Measurements from ENCODE around the gene BLM.
"Not testable (repeated sequence)": the region's sequence is repeated elsewhere in the genome, so short reads cannot be mapped to it uniquely, and the experiment has no call there.

The BLM gene

GRCh38 chr15:90735923-90736322 is 18.8 kb downstream of the BLM start:
- H3K36me3 ChIP-seq (ENCODE audit: control insufficient read depth, insufficient read depth, low read length): peaks cover 12% of the 10 kb centered on the region
- H3K9me3 ChIP-seq (ENCODE audit: control insufficient read depth, low read length): no peaks in the 10 kb centered on the region
- no peaks in the 10 kb centered on the region for H3K4me1 ChIP-seq (ENCODE audit: control insufficient read depth, insufficient read depth, low read length, poor library complexity, severe bottlenecking)
- WGBS, 2 experiments (ENCODE audit: insufficient coverage in 2 of 2): no CpG with 5 or more reads among the region's 1 CpG
- H3K4me3 ChIP-seq (ENCODE audit: extremely low read depth, insufficient read depth, low read length, poor library complexity, severe bottlenecking): no peak overlapping the region
- no peak overlapping the region for H3K27ac ChIP-seq (ENCODE audit: low read depth, low read length, severe bottlenecking)

- H3K4me1 ChIP-seq (ENCODE audit: control insufficient read depth, insufficient read depth, low read length, poor library complexity, severe bottlenecking); H3K4me3 ChIP-seq (ENCODE audit: extremely low read depth, insufficient read depth, low read length, poor library complexity, severe bottlenecking); H3K27ac ChIP-seq (ENCODE audit: low read depth, low read length, severe bottlenecking); H3K9me3 ChIP-seq (ENCODE audit: control insufficient read depth, low read length): not testable (repeated sequence)
- H3K36me3 ChIP-seq (ENCODE audit: control insufficient read depth, insufficient read depth, low read length): peaks cover 11% of the 10 kb centered on the region
- 92 to 100% methylated on average over 1 to 2 of the region's 3 CpGs for WGBS, 2 experiments (ENCODE audit: insufficient coverage in 2 of 2)
Observed at GRCh38 chr15:90740545-90740944, 23.4 kb downstream of the BLM start.

- 80 to 83% methylated on average over 1 to 2 of the region's 3 CpGs for WGBS, 2 experiments (ENCODE audit: insufficient coverage in 2 of 2)
- no peak overlapping the region for H3K4me3 ChIP-seq (ENCODE audit: extremely low read depth, insufficient read depth, low read length, poor library complexity, severe bottlenecking)
- H3K4me1 ChIP-seq (ENCODE audit: control insufficient read depth, insufficient read depth, low read length, poor library complexity, severe bottlenecking): no peaks in the 10 kb centered on the region
- no peaks in the 10 kb centered on the region for H3K9me3 ChIP-seq (ENCODE audit: control insufficient read depth, low read length)
- no peak overlapping the region for H3K27ac ChIP-seq (ENCODE audit: low read depth, low read length, severe bottlenecking)
- H3K36me3 ChIP-seq (ENCODE audit: control insufficient read depth, insufficient read depth, low read length): peaks cover 11% of the 10 kb centered on the region
Observed at GRCh38 chr15:90742087-90742486, 24.9 kb downstream of the BLM start.

GRCh38 chr15:90743407-90743806 is 26.3 kb downstream of the BLM start:
- Histone ChIP-seq H3K27ac (ENCODE audit: low read depth, low read length, severe bottlenecking) (no peak overlapping the region), H3K4me1 (ENCODE audit: control insufficient read depth, insufficient read depth, low read length, poor library complexity, severe bottlenecking) (no peaks in the 10 kb centered on the region), H3K9me3 (ENCODE audit: control insufficient read depth, low read length) (no peaks in the 10 kb centered on the region), H3K4me3 (ENCODE audit: extremely low read depth, insufficient read depth, low read length, poor library complexity, severe bottlenecking) (no peak overlapping the region), H3K36me3 (ENCODE audit: control insufficient read depth, insufficient read depth, low read length) (peaks cover 11% of the 10 kb centered on the region)
- WGBS, 2 experiments (ENCODE audit: insufficient coverage in 2 of 2): no CpG with 5 or more reads among the region's 1 CpG

- 88 to 100% methylated on average over 3 of the region's 8 CpGs for WGBS, 2 experiments (ENCODE audit: insufficient coverage in 2 of 2)
- H3K9me3 ChIP-seq (ENCODE audit: control insufficient read depth, low read length): no peaks in the 10 kb centered on the region
- H3K4me1 ChIP-seq (ENCODE audit: control insufficient read depth, insufficient read depth, low read length, poor library complexity, severe bottlenecking): no peaks in the 10 kb centered on the region
- H3K36me3 ChIP-seq (ENCODE audit: control insufficient read depth, insufficient read depth, low read length): peaks cover 12% of the 10 kb centered on the region
- H3K4me3 ChIP-seq (ENCODE audit: extremely low read depth, insufficient read depth, low read length, poor library complexity, severe bottlenecking): no peak overlapping the region
- no peak overlapping the region for H3K27ac ChIP-seq (ENCODE audit: low read depth, low read length, severe bottlenecking)
Observed at GRCh38 chr15:90744759-90745402, 27.7 kb downstream of the BLM start.

- Histone ChIP-seq H3K36me3 (ENCODE audit: control insufficient read depth, insufficient read depth, low read length) (peaks cover 28% of the 10 kb centered on the region), H3K4me1 (ENCODE audit: control insufficient read depth, insufficient read depth, low read length, poor library complexity, severe bottlenecking) (no peaks in the 10 kb centered on the region), H3K9me3 (ENCODE audit: control insufficient read depth, low read length) (no peaks in the 10 kb centered on the region), H3K27ac (ENCODE audit: low read depth, low read length, severe bottlenecking) (no peak overlapping the region), H3K4me3 (ENCODE audit: extremely low read depth, insufficient read depth, low read length, poor library complexity, severe bottlenecking) (no peak overlapping the region)
- WGBS, 2 experiments (ENCODE audit: insufficient coverage in 2 of 2): 72 to 83% methylated on average over 1 to 2 of the region's 3 CpGs
Observed at GRCh38 chr15:90749754-90750153, 32.6 kb downstream of the BLM start.

- 92 to 100% methylated on average over 6 to 7 of the region's 7 CpGs for WGBS, 2 experiments (ENCODE audit: insufficient coverage in 2 of 2)
- Histone ChIP-seq H3K4me1 (ENCODE audit: control insufficient read depth, insufficient read depth, low read length, poor library complexity, severe bottlenecking) (no peaks in the 10 kb centered on the region), H3K36me3 (ENCODE audit: control insufficient read depth, insufficient read depth, low read length) (peaks cover 28% of the 10 kb centered on the region), H3K9me3 (ENCODE audit: control insufficient read depth, low read length) (no peaks in the 10 kb centered on the region), H3K27ac (ENCODE audit: low read depth, low read length, severe bottlenecking) (no peak overlapping the region), H3K4me3 (ENCODE audit: extremely low read depth, insufficient read depth, low read length, poor library complexity, severe bottlenecking) (no peak overlapping the region)
Observed at GRCh38 chr15:90750186-90750585, 33.0 kb downstream of the BLM start.

- no peak overlapping the region for H3K27ac ChIP-seq (ENCODE audit: low read depth, low read length, severe bottlenecking)
- no peaks in the 10 kb centered on the region for H3K4me1 ChIP-seq (ENCODE audit: control insufficient read depth, insufficient read depth, low read length, poor library complexity, severe bottlenecking)
- no peak overlapping the region for H3K4me3 ChIP-seq (ENCODE audit: extremely low read depth, insufficient read depth, low read length, poor library complexity, severe bottlenecking)
- H3K9me3 ChIP-seq (ENCODE audit: control insufficient read depth, low read length): no peaks in the 10 kb centered on the region
- H3K36me3 ChIP-seq (ENCODE audit: control insufficient read depth, insufficient read depth, low read length): peaks cover 36% of the 10 kb centered on the region
- 95% methylated on average over 4 of the region's 8 CpGs; no CpG with 5 or more reads in 1 of the 2 experiments for WGBS, 2 experiments (ENCODE audit: insufficient coverage in 2 of 2)
Observed at GRCh38 chr15:90751300-90751825, 34.2 kb downstream of the BLM start.

GRCh38 chr15:90756916-90757315 is 39.8 kb downstream of the BLM start:
- Histone ChIP-seq H3K9me3 (ENCODE audit: control insufficient read depth, low read length) (no peaks in the 10 kb centered on the region), H3K27ac (ENCODE audit: low read depth, low read length, severe bottlenecking) (no peak overlapping the region), H3K36me3 (ENCODE audit: control insufficient read depth, insufficient read depth, low read length) (peaks cover 54% of the 10 kb centered on the region), H3K4me3 (ENCODE audit: extremely low read depth, insufficient read depth, low read length, poor library complexity, severe bottlenecking) (no peak overlapping the region), H3K4me1 (ENCODE audit: control insufficient read depth, insufficient read depth, low read length, poor library complexity, severe bottlenecking) (peaks cover 3% of the 10 kb centered on the region)
- WGBS, 2 experiments (ENCODE audit: insufficient coverage in 2 of 2): 80 to 100% methylated on average over 1 of the region's 2 CpGs

GRCh38 chr15:90757461-90757860 is 40.3 kb downstream of the BLM start:
- Histone ChIP-seq H3K9me3 (ENCODE audit: control insufficient read depth, low read length) (no peaks in the 10 kb centered on the region), H3K4me3 (ENCODE audit: extremely low read depth, insufficient read depth, low read length, poor library complexity, severe bottlenecking) (no peak overlapping the region), H3K27ac (ENCODE audit: low read depth, low read length, severe bottlenecking) (no peak overlapping the region), H3K36me3 (ENCODE audit: control insufficient read depth, insufficient read depth, low read length) (peaks cover 49% of the 10 kb centered on the region), H3K4me1 (ENCODE audit: control insufficient read depth, insufficient read depth, low read length, poor library complexity, severe bottlenecking) (peaks cover 3% of the 10 kb centered on the region)
- WGBS, 2 experiments (ENCODE audit: insufficient coverage in 2 of 2): 93 to 100% methylated on average over 1 of the region's 1 CpG

- H3K4me1 ChIP-seq (ENCODE audit: control insufficient read depth, insufficient read depth, low read length, poor library complexity, severe bottlenecking): peaks cover 3% of the 10 kb centered on the region
- H3K36me3 ChIP-seq (ENCODE audit: control insufficient read depth, insufficient read depth, low read length): peaks cover 45% of the 10 kb centered on the region
- 100% methylated on average over 1 of the region's 1 CpG; no CpG with 5 or more reads in 1 of the 2 experiments for WGBS, 2 experiments (ENCODE audit: insufficient coverage in 2 of 2)
- no peak overlapping the region for H3K4me3 ChIP-seq (ENCODE audit: extremely low read depth, insufficient read depth, low read length, poor library complexity, severe bottlenecking)
- no peaks in the 10 kb centered on the region for H3K9me3 ChIP-seq (ENCODE audit: control insufficient read depth, low read length)
- no peak overlapping the region for H3K27ac ChIP-seq (ENCODE audit: low read depth, low read length, severe bottlenecking)
Observed at GRCh38 chr15:90760661-90761232, 43.6 kb downstream of the BLM start.
